ENCODE results near the gene SLC15A3. TPM values are rescaled to one million over a fixed set of nuclear protein-coding genes. Genes with fewer than 3 reads are reported as not detected.

The SLC15A3 gene
- 1 to 10 TPM; 3.8 to 6.1 (median 5.5) TPM for total RNA-seq

- peak; percentile 44 to 56 for ATAC-seq
- Mint-ChIP-seq H3K4me1 (ENCODE audit: low read depth) (peaks cover 25% of the 10 kb centered on the region), H3K4me3 (peak within 1 kb of the TSS; percentile 75), H3K9me3 (no peaks in the 10 kb centered on the region), H3K36me3 (ENCODE audit: insufficient read depth) (no peaks in the 10 kb centered on the region), H3K27me3 (ENCODE audit: low read depth) (peaks cover 18% of the 10 kb centered on the region)
- DNase-seq = peak; percentile 30
Observed at GRCh38 chr11:60951904-60952741, at the start of gene SLC15A3. Gene SLC15A3 (minus strand): TSS chr11:60952176. CDS start chr11:60951551, 625 bp downstream.

DNA sequence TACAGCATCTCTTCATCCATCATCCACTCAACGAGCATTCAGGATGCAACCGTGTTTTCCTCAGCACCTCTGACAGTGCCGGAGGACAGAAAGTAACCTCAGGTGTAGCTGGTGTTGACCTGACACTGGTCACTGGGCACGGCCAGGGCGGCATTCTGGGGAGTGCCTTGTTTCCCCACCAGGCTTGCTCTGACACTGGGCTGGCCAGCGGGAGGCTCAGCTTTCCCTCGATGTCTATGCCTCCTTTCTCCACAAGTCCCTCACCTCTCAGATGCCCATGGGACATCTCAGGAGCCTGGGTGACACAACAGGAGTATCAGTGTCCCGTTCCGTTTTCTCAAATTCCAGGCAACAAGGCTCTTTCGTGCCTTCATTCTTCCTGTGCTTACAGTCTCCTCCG lies 48.5 kb upstream of the SLC15A3 start:
- no peak overlapping the region for H3K4me3 Mint-ChIP-seq
- H3K4me1 Mint-ChIP-seq (ENCODE audit: low read depth) = peaks cover 73% of the 10 kb centered on the region
- no peak for DNase-seq
- H3K9me3 Mint-ChIP-seq = no peaks in the 10 kb centered on the region
- no peak for ATAC-seq
- H3K36me3 Mint-ChIP-seq (ENCODE audit: insufficient read depth) = peaks cover 41% of the 10 kb centered on the region
- no peaks in the 10 kb centered on the region for H3K27me3 Mint-ChIP-seq (ENCODE audit: low read depth)

- Mint-ChIP-seq H3K4me1 (ENCODE audit: low read depth) (peaks cover 65% of the 10 kb centered on the region), H3K4me3 (no peak overlapping the region)
Observed at GRCh38 chr11:60996381-60997138, 44.6 kb upstream of the SLC15A3 start.

DNA sequence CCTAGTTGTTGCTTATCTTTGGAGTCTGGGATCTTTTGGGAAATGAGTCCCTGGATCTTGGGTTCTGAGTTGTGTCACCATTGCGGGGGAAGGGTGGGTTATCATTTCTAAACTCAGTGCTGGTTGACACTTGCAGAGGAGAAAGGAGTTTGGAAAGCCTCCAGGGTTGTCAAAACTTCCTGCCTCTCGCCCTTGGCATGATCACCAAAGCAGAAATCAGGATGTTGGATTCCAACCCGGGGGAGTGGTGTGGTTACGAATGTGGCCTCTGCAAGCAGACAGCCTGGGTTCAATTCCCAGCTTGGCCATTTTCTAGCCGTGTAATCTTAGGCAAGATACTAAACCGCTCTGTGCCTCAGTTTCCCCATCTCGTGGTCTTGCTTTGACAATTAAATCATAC lies 43.8 kb upstream of the SLC15A3 start:
- Mint-ChIP-seq H3K4me3 (peak overlapping the region; percentile 66), H3K9me3 (no peaks in the 10 kb centered on the region), H3K36me3 (ENCODE audit: insufficient read depth) (peaks cover 52% of the 10 kb centered on the region), H3K27me3 (ENCODE audit: low read depth) (no peaks in the 10 kb centered on the region), H3K4me1 (ENCODE audit: low read depth) (peaks cover 69% of the 10 kb centered on the region)
- no peak for DNase-seq
- no peak for ATAC-seq

More at GRCh38 chr11:60996381-60997138, 44.6 kb upstream of the SLC15A3 start:
- no peak for DNase-seq
- Mint-ChIP-seq H3K27me3 (ENCODE audit: low read depth) (no peaks in the 10 kb centered on the region), H3K36me3 (ENCODE audit: insufficient read depth) (peaks cover 48% of the 10 kb centered on the region), H3K9me3 (no peaks in the 10 kb centered on the region)
- no peak for ATAC-seq

DNA sequence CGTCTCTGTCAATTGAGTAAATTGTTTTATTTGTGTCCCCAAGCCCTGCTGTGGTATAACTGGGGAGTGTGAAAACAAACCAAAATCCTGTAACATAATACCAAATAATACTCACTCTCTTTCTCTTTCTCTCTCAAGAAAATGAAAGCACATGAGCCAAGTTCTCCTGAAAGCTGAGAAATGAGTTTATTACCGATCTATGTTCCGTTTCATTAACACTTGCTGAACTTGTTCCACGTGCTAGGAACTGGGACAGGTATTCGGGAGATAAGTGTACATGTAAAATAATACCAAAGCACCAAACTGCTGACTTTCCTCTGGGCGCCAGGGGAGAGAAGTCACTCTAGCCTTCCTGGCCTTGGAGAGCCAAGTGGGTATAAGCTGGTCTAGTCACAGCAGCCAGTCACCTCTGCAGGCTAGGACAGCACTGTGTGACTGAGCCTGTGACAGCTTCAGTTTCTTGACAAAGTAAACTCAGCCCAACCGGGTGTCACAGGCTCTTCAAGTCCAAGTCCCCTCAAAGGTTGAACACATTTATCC lies 42.6 kb upstream of the SLC15A3 start:
- no peaks in the 10 kb centered on the region for H3K9me3 Mint-ChIP-seq
- H3K4me1 Mint-ChIP-seq (ENCODE audit: low read depth) = peaks cover 71% of the 10 kb centered on the region
- peak; percentile 76 to 79 for ATAC-seq
- no peaks in the 10 kb centered on the region for H3K27me3 Mint-ChIP-seq (ENCODE audit: low read depth)
- H3K4me3 Mint-ChIP-seq = peak overlapping the region; percentile 66
- H3K36me3 Mint-ChIP-seq (ENCODE audit: insufficient read depth) = peaks cover 50% of the 10 kb centered on the region
- no peak for DNase-seq

DNA sequence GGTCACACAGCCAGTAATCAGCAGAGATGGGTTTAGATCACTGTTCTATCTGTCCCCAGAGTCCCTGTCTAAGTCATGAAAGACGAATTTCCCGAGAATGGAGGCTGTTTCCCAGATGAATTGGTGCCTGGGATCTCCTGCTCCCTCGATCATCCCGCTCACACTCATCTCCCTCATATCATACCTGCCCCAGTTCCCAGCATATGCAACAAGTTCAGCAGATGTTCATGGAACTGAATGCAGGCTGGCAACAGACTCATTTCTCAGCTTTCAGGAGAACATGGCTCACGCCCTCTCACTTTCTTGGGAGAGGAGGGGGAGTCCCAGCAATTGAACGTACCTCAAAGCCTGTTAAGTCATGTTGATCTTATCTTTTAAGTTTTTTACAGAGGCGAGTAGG lies 41.6 kb upstream of the SLC15A3 start:
- peaks cover 56% of the 10 kb centered on the region for H3K36me3 Mint-ChIP-seq (ENCODE audit: insufficient read depth)
- H3K27me3 Mint-ChIP-seq (ENCODE audit: low read depth) = no peaks in the 10 kb centered on the region
- ATAC-seq (peak; percentile 50 to 54), DNase-seq (no peak)
- peaks cover 76% of the 10 kb centered on the region for H3K4me1 Mint-ChIP-seq (ENCODE audit: low read depth)
- H3K9me3 Mint-ChIP-seq = no peaks in the 10 kb centered on the region
- H3K4me3 Mint-ChIP-seq = peak overlapping the region; percentile 70

GRCh38 chr11:60992842-60993409 lies 41.0 kb upstream of the SLC15A3 start:
- Mint-ChIP-seq H3K4me1 (ENCODE audit: low read depth) (peaks cover 76% of the 10 kb centered on the region), H3K9me3 (no peaks in the 10 kb centered on the region), H3K36me3 (ENCODE audit: insufficient read depth) (peaks cover 52% of the 10 kb centered on the region)

GRCh38 chr11:60991457-60991856 lies 39.5 kb upstream of the SLC15A3 start:
- Mint-ChIP-seq H3K36me3 (ENCODE audit: insufficient read depth) (peaks cover 56% of the 10 kb centered on the region), H3K9me3 (no peaks in the 10 kb centered on the region), H3K4me3 (peak overlapping the region; percentile 31), H3K27me3 (ENCODE audit: low read depth) (no peaks in the 10 kb centered on the region), H3K4me1 (ENCODE audit: low read depth) (peaks cover 85% of the 10 kb centered on the region)
- no peak for DNase-seq
- no peak for ATAC-seq

More at GRCh38 chr11:60992842-60993409, 41.0 kb upstream of the SLC15A3 start:
- ATAC-seq = no peak
- no peaks in the 10 kb centered on the region for H3K27me3 Mint-ChIP-seq (ENCODE audit: low read depth)
- no peak for DNase-seq
- H3K4me3 Mint-ChIP-seq = peak overlapping the region; percentile 70

- no peaks in the 10 kb centered on the region for H3K9me3 Mint-ChIP-seq
- H3K36me3 Mint-ChIP-seq (ENCODE audit: insufficient read depth) = peaks cover 51% of the 10 kb centered on the region
- no peak for ATAC-seq
- DNase-seq = no peak
- H3K27me3 Mint-ChIP-seq (ENCODE audit: low read depth) = no peaks in the 10 kb centered on the region
- peaks cover 82% of the 10 kb centered on the region for H3K4me1 Mint-ChIP-seq (ENCODE audit: low read depth)
- peak overlapping the region; percentile 79 for H3K4me3 Mint-ChIP-seq
Observed at GRCh38 chr11:60989093-60989650, 37.2 kb upstream of the SLC15A3 start.

DNA sequence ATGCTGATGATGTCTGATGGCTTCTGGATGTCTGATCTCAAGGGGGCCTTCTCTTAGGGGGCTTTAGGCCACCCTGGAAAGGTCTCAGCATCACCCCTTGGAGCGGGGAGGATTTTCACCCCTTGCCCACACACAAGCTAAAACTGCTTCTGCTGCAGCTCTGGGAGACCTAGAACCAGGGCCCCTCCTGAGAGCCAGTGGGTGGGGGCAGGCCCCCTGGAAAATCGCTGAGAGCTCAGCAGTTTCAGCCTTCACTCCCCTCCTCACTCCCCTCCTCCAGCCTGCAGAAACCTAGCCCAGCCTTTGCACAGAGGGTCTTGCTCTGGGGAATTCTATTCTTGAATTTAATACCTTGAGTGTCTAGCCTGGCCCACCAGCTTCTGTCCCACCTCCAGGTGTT lies 36.7 kb upstream of the SLC15A3 start:
- peak overlapping the region; percentile 79 for H3K4me3 Mint-ChIP-seq
- no peaks in the 10 kb centered on the region for H3K9me3 Mint-ChIP-seq
- no peak for ATAC-seq
- no peak for DNase-seq
- H3K27me3 Mint-ChIP-seq (ENCODE audit: low read depth) = no peaks in the 10 kb centered on the region
- peaks cover 82% of the 10 kb centered on the region for H3K4me1 Mint-ChIP-seq (ENCODE audit: low read depth)
- H3K36me3 Mint-ChIP-seq (ENCODE audit: insufficient read depth) = peaks cover 53% of the 10 kb centered on the region

DNA sequence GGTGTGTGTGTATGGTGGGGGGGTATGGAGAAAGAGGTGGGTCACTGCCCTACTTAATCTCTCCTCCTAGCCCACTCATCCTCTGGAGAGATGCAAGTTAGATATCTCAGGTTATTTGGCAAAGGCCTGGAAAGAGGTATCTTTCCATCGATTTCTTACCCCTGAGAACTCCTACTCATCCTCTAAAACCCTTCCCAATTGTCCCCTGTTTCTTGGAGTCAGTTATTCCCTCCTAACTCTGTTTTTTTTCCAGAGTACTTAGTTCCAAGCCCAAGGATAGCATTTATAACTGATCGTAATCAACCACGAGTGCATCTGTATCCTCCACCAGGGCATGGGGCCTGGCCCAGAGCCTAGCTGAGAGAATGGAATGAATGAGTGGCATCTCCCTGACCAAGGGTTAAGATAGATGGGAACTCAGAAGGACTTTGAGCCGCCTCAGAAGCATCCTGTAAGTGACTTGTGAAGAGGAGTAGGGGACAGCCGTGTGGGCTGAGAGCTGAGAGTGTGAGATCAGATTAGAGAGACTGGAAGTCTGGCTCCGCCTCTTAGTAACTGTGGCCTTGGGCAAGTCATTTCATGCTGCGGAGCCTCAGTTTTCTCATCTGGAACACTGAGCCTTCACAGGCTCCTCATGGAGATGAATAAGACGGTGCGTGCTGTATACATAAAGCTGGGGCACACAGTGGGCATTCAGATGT lies 35.8 kb upstream of the SLC15A3 start:
- ATAC-seq = peak; percentile 35 to 39
- Mint-ChIP-seq H3K4me3 (peak overlapping the region; percentile 79), H3K27me3 (ENCODE audit: low read depth) (no peaks in the 10 kb centered on the region), H3K9me3 (no peaks in the 10 kb centered on the region), H3K4me1 (ENCODE audit: low read depth) (peaks cover 82% of the 10 kb centered on the region), H3K36me3 (ENCODE audit: insufficient read depth) (peaks cover 52% of the 10 kb centered on the region)
- peak; percentile 54 for DNase-seq

DNA sequence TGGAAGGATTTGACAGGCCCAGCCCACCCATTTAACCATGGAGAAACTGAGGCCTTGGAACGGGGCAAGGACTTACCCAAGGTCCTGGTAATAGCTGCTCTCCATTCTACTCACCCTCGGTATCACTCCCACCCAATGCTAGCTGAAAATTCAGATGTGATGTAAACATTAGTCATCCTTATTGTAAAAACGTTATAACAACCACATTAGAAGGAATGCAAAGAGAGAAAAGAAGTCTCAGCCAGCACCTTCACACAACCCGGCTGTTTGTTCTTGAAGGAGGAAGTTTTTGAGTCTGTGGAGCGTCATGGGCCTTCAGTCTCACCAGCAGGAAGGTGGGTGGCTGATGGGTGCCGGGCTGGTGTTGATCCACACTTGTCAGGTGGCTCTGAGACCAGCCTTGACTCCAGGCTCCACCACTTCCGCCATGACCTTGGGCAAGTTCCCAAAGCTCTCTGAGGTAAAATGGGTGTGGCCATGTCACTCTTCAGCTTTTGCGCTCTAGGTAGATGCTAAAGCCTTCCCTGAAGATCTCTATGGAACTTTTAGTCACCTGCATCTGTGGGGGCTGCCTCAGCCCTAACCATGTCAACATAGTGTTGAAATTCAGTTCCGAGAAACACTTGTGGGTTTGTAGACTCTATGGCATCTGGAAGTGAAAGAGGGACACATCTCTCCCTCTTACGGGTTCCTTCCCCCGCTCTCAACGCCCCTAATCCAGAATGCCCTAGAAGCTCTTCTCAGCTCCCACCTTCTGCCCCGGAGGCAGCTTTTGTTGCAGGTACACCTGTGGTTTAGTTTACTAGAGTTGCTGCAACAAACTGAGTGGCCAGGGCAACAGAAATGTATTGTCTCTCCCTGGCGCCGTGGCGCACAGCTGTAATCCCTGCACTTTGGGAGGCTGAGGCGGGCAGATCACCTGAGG lies 34.3 kb upstream of the SLC15A3 start:
- peaks cover 52% of the 10 kb centered on the region for H3K36me3 Mint-ChIP-seq (ENCODE audit: insufficient read depth)
- H3K4me3 Mint-ChIP-seq = peak overlapping the region; percentile 79
- H3K4me1 Mint-ChIP-seq (ENCODE audit: low read depth) = peaks cover 88% of the 10 kb centered on the region
- no peaks in the 10 kb centered on the region for H3K27me3 Mint-ChIP-seq (ENCODE audit: low read depth)
- ATAC-seq (peak; percentile 80 to 82), DNase-seq (peak; percentile 91)
- H3K9me3 Mint-ChIP-seq = no peaks in the 10 kb centered on the region

DNA sequence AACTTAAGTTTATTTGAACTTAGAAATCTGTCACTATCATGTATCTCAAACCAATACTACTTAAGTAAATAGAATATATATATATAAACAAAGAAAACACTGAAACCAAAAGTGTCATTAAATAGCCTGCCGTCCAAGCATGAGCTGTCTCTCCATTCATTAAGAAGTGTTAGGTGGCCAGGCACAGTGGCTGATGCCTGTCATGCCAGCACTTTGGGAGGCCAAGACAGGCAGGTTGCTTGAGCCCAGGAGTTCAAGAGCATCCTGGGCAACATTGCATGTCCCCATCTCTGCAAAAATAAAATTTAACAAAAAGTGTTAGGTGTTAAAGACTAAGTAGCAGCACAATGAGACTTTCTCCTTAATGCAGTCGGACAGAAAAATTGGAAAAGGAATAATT lies 33.5 kb upstream of the SLC15A3 start:
- no peaks in the 10 kb centered on the region for H3K27me3 Mint-ChIP-seq (ENCODE audit: low read depth)
- peaks cover 50% of the 10 kb centered on the region for H3K36me3 Mint-ChIP-seq (ENCODE audit: insufficient read depth)
- ATAC-seq (no peak), DNase-seq (no peak)
- H3K4me1 Mint-ChIP-seq (ENCODE audit: low read depth) = peaks cover 88% of the 10 kb centered on the region
- peak overlapping the region; percentile 79 for H3K4me3 Mint-ChIP-seq
- no peaks in the 10 kb centered on the region for H3K9me3 Mint-ChIP-seq
